ENCODE measurements around the gene OSBPL10.

DNA sequence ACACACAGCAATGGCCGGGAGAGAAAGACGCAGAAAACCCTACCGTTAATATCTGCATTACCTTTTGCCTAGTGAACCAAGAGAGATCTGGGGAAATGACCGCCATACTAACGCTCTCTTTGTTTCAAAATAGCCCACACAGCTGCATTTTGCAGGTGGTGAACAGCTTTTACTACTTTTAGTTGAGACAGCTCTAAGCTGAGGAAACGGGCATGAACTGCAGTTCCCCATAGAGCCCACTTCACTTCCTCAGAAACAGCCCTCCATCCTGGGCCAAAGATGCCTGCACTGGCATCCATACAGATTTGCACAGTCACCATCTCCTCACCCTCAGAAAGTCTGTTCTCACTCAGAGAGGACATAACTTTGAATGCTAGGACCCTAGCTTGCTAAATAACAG, 45.5 kb upstream of the OSBPL10 start:
- TF ChIP-seq CTCF (IDR thresholded peaks at IDR 0.05): no peak
- TF ChIP-seq POLR2A (IDR thresholded peaks at IDR 0.05): no peak
